Trophoblast cell (in vitro differentiated cells and primary cell): ENCODE results near the gene ATG12.
"Not testable (repeated sequence)": the region's sequence is repeated elsewhere in the genome, so short reads cannot be mapped to it uniquely, and the experiment has no call there.

Experiments
- DNase-seq, 2 donors: peaks; one replicate each; pipeline ENCODE4 v3.0.0-alpha.2; 2016
- H2AFZ ChIP-seq: 2 replicates; pipeline ENCODE4 v1.6.1; 2013; ENCODE audit warnings: low read length, moderate library complexity, mild to moderate bottlenecking; ENCODE audit not compliant: insufficient read depth, poor library complexity
- H2AK5ac ChIP-seq: 2 replicates; pipeline ENCODE4 v1.6.1; 2013; ENCODE audit warnings: mild to moderate bottlenecking, low read length
- H2BK120ac ChIP-seq: 2 replicates; pipeline ENCODE4 v1.6.1; 2013; ENCODE audit warnings: low read length, mild to moderate bottlenecking, moderate library complexity; ENCODE audit not compliant: insufficient read depth, poor library complexity
- H2BK12ac ChIP-seq: 2 replicates; pipeline ENCODE4 v1.6.1; 2013; ENCODE audit warnings: mild to moderate bottlenecking, low read length, moderate library complexity
- H2BK5ac ChIP-seq: 2 replicates; pipeline ENCODE4 v1.6.1; 2013; ENCODE audit warnings: low read length, low read depth, moderate library complexity, mild to moderate bottlenecking; ENCODE audit not compliant: poor library complexity
- H3K14ac ChIP-seq: 2 replicates; pipeline ENCODE4 v1.6.1; 2013; ENCODE audit warnings: mild to moderate bottlenecking, low read length
- H3K18ac ChIP-seq: 2 replicates; pipeline ENCODE4 v1.6.1; 2013; ENCODE audit warnings: mild to moderate bottlenecking, low read length
- H3K23ac ChIP-seq: 2 replicates; pipeline ENCODE4 v1.6.1; 2013; ENCODE audit warnings: low read length
- H3K27ac ChIP-seq: 2 replicates; pipeline ENCODE4 v1.5.1; 2013; ENCODE audit warnings: low read depth, mild to moderate bottlenecking, inconsistent platforms, low read length, moderate library complexity
- H3K27me3 ChIP-seq: 2 replicates; pipeline ENCODE4 v1.6.1; 2013; ENCODE audit warnings: inconsistent platforms, mild to moderate bottlenecking, low read length, moderate library complexity; ENCODE audit not compliant: insufficient read depth
- H3K36me3 ChIP-seq, 2 experiments: 1 replicate in 1 of 2; 2 replicates in 1 of 2; pipeline ENCODE4 v1.6.1; 2013; ENCODE audit warnings: low read length in 2 of 2, mild to moderate bottlenecking in 2 of 2, moderate library complexity in 1 of 2; ENCODE audit not compliant: insufficient read depth in 2 of 2, control insufficient read depth in 1 of 2
- H3K4ac ChIP-seq: 2 replicates; pipeline ENCODE4 v1.6.1; 2013; ENCODE audit warnings: low read depth, mild to moderate bottlenecking, low read length, moderate library complexity
- H3K4me1 ChIP-seq, 2 experiments: 1 replicate in 1 of 2; 2 replicates in 1 of 2; pipeline ENCODE4 v1.6.1; 2013; ENCODE audit warnings: low read length in 2 of 2, mild to moderate bottlenecking in 2 of 2, moderate library complexity in 1 of 2; ENCODE audit not compliant: insufficient read depth in 2 of 2, control insufficient read depth in 1 of 2
- H3K4me2 ChIP-seq: 2 replicates; pipeline ENCODE4 v1.6.1; 2013; ENCODE audit warnings: inconsistent platforms, mild to moderate bottlenecking, low read length, moderate library complexity
- H3K4me3 ChIP-seq: 2 replicates; pipeline ENCODE4 v1.5.1; 2013; ENCODE audit warnings: mild to moderate bottlenecking, low read depth, low read length, inconsistent platforms
- H3K79me1 ChIP-seq: one replicate; pipeline ENCODE4 v1.6.1; 2013; ENCODE audit warnings: low read length
- H3K79me2 ChIP-seq: 2 replicates; pipeline ENCODE4 v1.6.1; 2013; ENCODE audit warnings: low read length, mild to moderate bottlenecking; ENCODE audit not compliant: control insufficient read depth, insufficient read depth, poor library complexity
- H3K9ac ChIP-seq: 2 replicates; pipeline ENCODE4 v1.6.1; 2013; ENCODE audit warnings: mild to moderate bottlenecking, low read length
- H3K9me3 ChIP-seq: 2 replicates; pipeline ENCODE4 v1.6.1; 2013; ENCODE audit warnings: low read depth, mild to moderate bottlenecking, control low read depth, inconsistent platforms, low read length; ENCODE audit not compliant: insufficient read depth
- H4K12ac ChIP-seq: 2 replicates; pipeline ENCODE4 v1.6.1; 2013; ENCODE audit warnings: low read depth, mild to moderate bottlenecking, low read length, moderate library complexity
- H4K8ac ChIP-seq: 2 replicates; pipeline ENCODE4 v1.6.1; 2013; ENCODE audit warnings: low read depth, mild to moderate bottlenecking, low read length, moderate library complexity
- H4K91ac ChIP-seq: one replicate; pipeline ENCODE4 v1.6.1; 2013; ENCODE audit warnings: low read depth, mild to moderate bottlenecking, low read length, moderate library complexity
- WGBS: extraction: QIAGEN DNeasy Blood & Tissue Kit; methylation state at CpG from one replicate; pipeline ENCODE4 v1.1.7; 2013; ENCODE audit warnings: missing lambda C conversion rate; ENCODE audit not compliant: insufficient read length, insufficient coverage; ENCODE audit errors: extremely low coverage; 5-methylcytosine and 5-hydroxymethylcytosine counted together

ATG12 gene

GRCh38 chr5:115825948-115826347 lies 15.4 kb downstream of the ATG12 start:
- H2AK5ac ChIP-seq, result no peak overlapping the region
- no peak overlapping the region for H4K8ac ChIP-seq
- peaks cover 2% of the 10 kb centered on the region for H3K9me3 ChIP-seq
- peaks cover 5 to 7% of the 10 kb centered on the region in 2 experiments for H3K36me3 ChIP-seq
- no peak overlapping the region for H3K4me3 ChIP-seq
- H2BK12ac ChIP-seq, result no peak overlapping the region
- H3K23ac ChIP-seq, result no peak overlapping the region
- H2BK120ac ChIP-seq, result no peak overlapping the region
- no peak overlapping the region for H3K4ac ChIP-seq
- H3K14ac ChIP-seq, result no peak overlapping the region
- H4K91ac ChIP-seq, result no peak overlapping the region
- no peak overlapping the region for H3K4me2 ChIP-seq
- H3K27me3 ChIP-seq, result no peaks in the 10 kb centered on the region
- no peak overlapping the region for H3K18ac ChIP-seq
- H3K79me2 ChIP-seq, result no peaks in the 10 kb centered on the region
- H4K12ac ChIP-seq, result no peak overlapping the region
- H2AFZ ChIP-seq, result no peak overlapping the region
- H3K9ac ChIP-seq, result no peak overlapping the region
- no peak for DNase-seq
- H2BK5ac ChIP-seq, result no peak overlapping the region
- no CpG with 5 or more reads among the region's 4 CpGs for WGBS
- H3K4me1 ChIP-seq, result no peaks in the 10 kb centered on the region
- H3K27ac ChIP-seq, result no peak overlapping the region
- no peaks in the 10 kb centered on the region for H3K79me1 ChIP-seq

- H3K27ac ChIP-seq, H3K4me1 ChIP-seq, H3K4me2 ChIP-seq, H3K4me3 ChIP-seq, H2AK5ac ChIP-seq, H4K12ac ChIP-seq, H3K9ac ChIP-seq, DNase-seq, H2AFZ ChIP-seq, H2BK12ac ChIP-seq, H4K8ac ChIP-seq, H3K27me3 ChIP-seq, H3K23ac ChIP-seq, H3K18ac ChIP-seq, H3K9me3 ChIP-seq, H3K36me3 ChIP-seq, H3K14ac ChIP-seq, H3K79me1 ChIP-seq, H2BK120ac ChIP-seq, H2BK5ac ChIP-seq, H3K79me2 ChIP-seq, H4K91ac ChIP-seq, H3K4ac ChIP-seq: not testable (repeated sequence)
- no CpG with 5 or more reads among the region's 1 CpG for WGBS
Observed at GRCh38 chr5:115824983-115825382, 16.4 kb downstream of the ATG12 start.

- H3K9ac ChIP-seq, result no peak overlapping the region
- no peak overlapping the region for H4K12ac ChIP-seq
- no peaks in the 10 kb centered on the region for H3K36me3 ChIP-seq
- no peak overlapping the region for H3K4me3 ChIP-seq
- no peak for DNase-seq
- H3K4me1 ChIP-seq, result no peaks in the 10 kb centered on the region
- no peak overlapping the region for H4K8ac ChIP-seq
- no peaks in the 10 kb centered on the region for H3K79me2 ChIP-seq
- H3K14ac ChIP-seq, result no peak overlapping the region
- no peak overlapping the region for H4K91ac ChIP-seq
- H2AFZ ChIP-seq, result no peak overlapping the region
- H3K79me1 ChIP-seq, result peaks cover 2% of the 10 kb centered on the region
- no peak overlapping the region for H2BK5ac ChIP-seq
- no peaks in the 10 kb centered on the region for H3K27me3 ChIP-seq
- no peak overlapping the region for H2BK12ac ChIP-seq
- H3K18ac ChIP-seq, result no peak overlapping the region
- WGBS, result no CpG with 5 or more reads among the region's 1 CpG
- H3K9me3 ChIP-seq, result no peaks in the 10 kb centered on the region
- no peak overlapping the region for H3K23ac ChIP-seq
- no peak overlapping the region for H3K4ac ChIP-seq
- no peak overlapping the region for H2AK5ac ChIP-seq
- H3K27ac ChIP-seq, result no peak overlapping the region
- no peak overlapping the region for H3K4me2 ChIP-seq
- H2BK120ac ChIP-seq, result no peak overlapping the region
Observed at GRCh38 chr5:115820846-115821245, 20.5 kb downstream of the ATG12 start.

- H3K14ac ChIP-seq, result no peak overlapping the region
- H4K12ac ChIP-seq, result no peak overlapping the region
- no peak overlapping the region for H4K91ac ChIP-seq
- no peak overlapping the region for H3K4me3 ChIP-seq
- no peak overlapping the region for H2AK5ac ChIP-seq
- no peak for DNase-seq
- H3K4me1 ChIP-seq, result peaks cover 0 to 3% of the 10 kb centered on the region in 2 experiments
- no peak overlapping the region for H3K9ac ChIP-seq
- no CpG with 5 or more reads among the region's 18 CpGs for WGBS
- H2BK120ac ChIP-seq, result no peak overlapping the region
- H3K18ac ChIP-seq, result no peak overlapping the region
- no peaks in the 10 kb centered on the region for H3K79me2 ChIP-seq
- H4K8ac ChIP-seq, result no peak overlapping the region
- no peak overlapping the region for H2BK12ac ChIP-seq
- no peaks in the 10 kb centered on the region for H3K9me3 ChIP-seq
- H3K36me3 ChIP-seq, result no peaks in the 10 kb centered on the region
- no peak overlapping the region for H3K4me2 ChIP-seq
- no peaks in the 10 kb centered on the region for H3K27me3 ChIP-seq
- no peak overlapping the region for H2AFZ ChIP-seq
- H3K79me1 ChIP-seq, result peaks cover 2% of the 10 kb centered on the region
- H3K4ac ChIP-seq, result no peak overlapping the region
- no peak overlapping the region for H2BK5ac ChIP-seq
- no peak overlapping the region for H3K27ac ChIP-seq
- no peak overlapping the region for H3K23ac ChIP-seq
Observed at GRCh38 chr5:115818821-115819220, 22.5 kb downstream of the ATG12 start.
